ENCODE data around the gene TAS2R39.
"Not testable (repeated sequence)": the region's sequence is repeated elsewhere in the genome, so short reads cannot be mapped to it uniquely, and the experiment has no call there.

TAS2R39 gene

GRCh38 chr7:143183024-143183423 lies at the start of gene TAS2R39:
TAS2R39 (plus strand) TSS chr7:143183419; CDS start chr7:143183419, 0 bp downstream.
- no peak within 1 kb of the TSS for H3K9ac ChIP-seq (ENCODE audit: low read length)
- H3K4me3 ChIP-seq (ENCODE audit: low read length) = no peak within 1 kb of the TSS
- no peaks in the 10 kb centered on the region for H3K9me3 ChIP-seq (ENCODE audit: control insufficient read depth, low read depth, low read length)
- H3K36me3 ChIP-seq (ENCODE audit: control insufficient read depth, low read depth, low read length) = no peaks in the 10 kb centered on the region
- H3K27me3 ChIP-seq (ENCODE audit: control insufficient read depth, insufficient read depth, low read length) = no peaks in the 10 kb centered on the region
- H3K4me1 ChIP-seq (ENCODE audit: control insufficient read depth, low read depth, low read length) = no peaks in the 10 kb centered on the region
- no peak within 1 kb of the TSS for H3K27ac ChIP-seq (ENCODE audit: low read length)

GRCh38 chr7:143147070-143147469 lies 36.1 kb upstream of the TAS2R39 start:
- no peaks in the 10 kb centered on the region for H3K4me1 ChIP-seq (ENCODE audit: control insufficient read depth, low read depth, low read length)
- no peaks in the 10 kb centered on the region for H3K27me3 ChIP-seq (ENCODE audit: control insufficient read depth, insufficient read depth, low read length)
- H3K4me3 ChIP-seq (ENCODE audit: low read length) = no peak overlapping the region
- H3K27ac ChIP-seq (ENCODE audit: low read length) = no peak overlapping the region
- H3K9ac ChIP-seq (ENCODE audit: low read length) = no peak overlapping the region
- H3K9me3 ChIP-seq (ENCODE audit: control insufficient read depth, low read depth, low read length) = no peaks in the 10 kb centered on the region
- H3K36me3 ChIP-seq (ENCODE audit: control insufficient read depth, low read depth, low read length) = no peaks in the 10 kb centered on the region

GRCh38 chr7:143148050-143148449 lies 35.2 kb upstream of the TAS2R39 start:
- Histone ChIP-seq H3K9ac (ENCODE audit: low read length) (no peak overlapping the region), H3K36me3 (ENCODE audit: control insufficient read depth, low read depth, low read length) (no peaks in the 10 kb centered on the region), H3K27ac (ENCODE audit: low read length) (no peak overlapping the region), H3K27me3 (ENCODE audit: control insufficient read depth, insufficient read depth, low read length) (no peaks in the 10 kb centered on the region), H3K4me3 (ENCODE audit: low read length) (no peak overlapping the region), H3K9me3 (ENCODE audit: control insufficient read depth, low read depth, low read length) (no peaks in the 10 kb centered on the region), H3K4me1 (ENCODE audit: control insufficient read depth, low read depth, low read length) (no peaks in the 10 kb centered on the region)

GRCh38 chr7:143148651-143149050 lies 34.6 kb upstream of the TAS2R39 start:
- Histone ChIP-seq H3K27me3 (ENCODE audit: control insufficient read depth, insufficient read depth, low read length) (no peaks in the 10 kb centered on the region), H3K36me3 (ENCODE audit: control insufficient read depth, low read depth, low read length) (no peaks in the 10 kb centered on the region), H3K4me3 (ENCODE audit: low read length) (no peak overlapping the region), H3K9me3 (ENCODE audit: control insufficient read depth, low read depth, low read length) (no peaks in the 10 kb centered on the region), H3K9ac (ENCODE audit: low read length) (no peak overlapping the region), H3K27ac (ENCODE audit: low read length) (no peak overlapping the region), H3K4me1 (ENCODE audit: control insufficient read depth, low read depth, low read length) (no peaks in the 10 kb centered on the region)

GRCh38 chr7:143150696-143151095 lies 32.5 kb upstream of the TAS2R39 start:
- H3K27ac ChIP-seq (ENCODE audit: low read length); H3K4me3 ChIP-seq (ENCODE audit: low read length); H3K27me3 ChIP-seq (ENCODE audit: control insufficient read depth, insufficient read depth, low read length); H3K4me1 ChIP-seq (ENCODE audit: control insufficient read depth, low read depth, low read length); H3K36me3 ChIP-seq (ENCODE audit: control insufficient read depth, low read depth, low read length); H3K9me3 ChIP-seq (ENCODE audit: control insufficient read depth, low read depth, low read length); H3K9ac ChIP-seq (ENCODE audit: low read length): not testable (repeated sequence)

GRCh38 chr7:143158617-143159016 lies 24.6 kb upstream of the TAS2R39 start:
- H3K9ac ChIP-seq (ENCODE audit: low read length); H3K4me3 ChIP-seq (ENCODE audit: low read length); H3K27ac ChIP-seq (ENCODE audit: low read length); H3K27me3 ChIP-seq (ENCODE audit: control insufficient read depth, insufficient read depth, low read length); H3K9me3 ChIP-seq (ENCODE audit: control insufficient read depth, low read depth, low read length); H3K4me1 ChIP-seq (ENCODE audit: control insufficient read depth, low read depth, low read length); H3K36me3 ChIP-seq (ENCODE audit: control insufficient read depth, low read depth, low read length): not testable (repeated sequence)

GRCh38 chr7:143171697-143172096 lies 11.5 kb upstream of the TAS2R39 start:
- Histone ChIP-seq H3K27ac (ENCODE audit: low read length) (no peak overlapping the region), H3K36me3 (ENCODE audit: control insufficient read depth, low read depth, low read length) (no peaks in the 10 kb centered on the region), H3K27me3 (ENCODE audit: control insufficient read depth, insufficient read depth, low read length) (no peaks in the 10 kb centered on the region), H3K4me1 (ENCODE audit: control insufficient read depth, low read depth, low read length) (no peaks in the 10 kb centered on the region), H3K9ac (ENCODE audit: low read length) (no peak overlapping the region), H3K9me3 (ENCODE audit: control insufficient read depth, low read depth, low read length) (no peaks in the 10 kb centered on the region), H3K4me3 (ENCODE audit: low read length) (no peak overlapping the region)

- H3K36me3 ChIP-seq (ENCODE audit: control insufficient read depth, low read depth, low read length) = no peaks in the 10 kb centered on the region
- H3K27ac ChIP-seq (ENCODE audit: low read length) = no peak overlapping the region
- no peaks in the 10 kb centered on the region for H3K4me1 ChIP-seq (ENCODE audit: control insufficient read depth, low read depth, low read length)
- H3K27me3 ChIP-seq (ENCODE audit: control insufficient read depth, insufficient read depth, low read length) = no peaks in the 10 kb centered on the region
- no peak overlapping the region for H3K9ac ChIP-seq (ENCODE audit: low read length)
- H3K4me3 ChIP-seq (ENCODE audit: low read length) = no peak overlapping the region
- H3K9me3 ChIP-seq (ENCODE audit: control insufficient read depth, low read depth, low read length) = no peaks in the 10 kb centered on the region
Measured at GRCh38 chr7:143172354-143172753, 10.9 kb upstream of the TAS2R39 start.

GRCh38 chr7:143176128-143176527 lies 7.1 kb upstream of the TAS2R39 start:
- Histone ChIP-seq H3K9ac (ENCODE audit: low read length) (no peak overlapping the region), H3K27ac (ENCODE audit: low read length) (no peak overlapping the region), H3K4me1 (ENCODE audit: control insufficient read depth, low read depth, low read length) (no peaks in the 10 kb centered on the region), H3K36me3 (ENCODE audit: control insufficient read depth, low read depth, low read length) (no peaks in the 10 kb centered on the region), H3K4me3 (ENCODE audit: low read length) (no peak overlapping the region), H3K27me3 (ENCODE audit: control insufficient read depth, insufficient read depth, low read length) (no peaks in the 10 kb centered on the region), H3K9me3 (ENCODE audit: control insufficient read depth, low read depth, low read length) (no peaks in the 10 kb centered on the region)

GRCh38 chr7:143177374-143178119 lies 5.7 kb upstream of the TAS2R39 start:
- no peak overlapping the region for H3K4me3 ChIP-seq (ENCODE audit: low read length)
- no peaks in the 10 kb centered on the region for H3K36me3 ChIP-seq (ENCODE audit: control insufficient read depth, low read depth, low read length)
- no peaks in the 10 kb centered on the region for H3K4me1 ChIP-seq (ENCODE audit: control insufficient read depth, low read depth, low read length)
- no peaks in the 10 kb centered on the region for H3K27me3 ChIP-seq (ENCODE audit: control insufficient read depth, insufficient read depth, low read length)
- no peak overlapping the region for H3K9ac ChIP-seq (ENCODE audit: low read length)
- no peak overlapping the region for H3K27ac ChIP-seq (ENCODE audit: low read length)
- no peaks in the 10 kb centered on the region for H3K9me3 ChIP-seq (ENCODE audit: control insufficient read depth, low read depth, low read length)

- H3K4me1 ChIP-seq (ENCODE audit: control insufficient read depth, low read depth, low read length); H3K27ac ChIP-seq (ENCODE audit: low read length); H3K9me3 ChIP-seq (ENCODE audit: control insufficient read depth, low read depth, low read length); H3K36me3 ChIP-seq (ENCODE audit: control insufficient read depth, low read depth, low read length); H3K9ac ChIP-seq (ENCODE audit: low read length); H3K27me3 ChIP-seq (ENCODE audit: control insufficient read depth, insufficient read depth, low read length); H3K4me3 ChIP-seq (ENCODE audit: low read length): not testable (repeated sequence)
Measured at GRCh38 chr7:143180771-143181170, 2.4 kb upstream of the TAS2R39 start.

- no peaks in the 10 kb centered on the region for H3K36me3 ChIP-seq (ENCODE audit: control insufficient read depth, low read depth, low read length)
- H3K4me3 ChIP-seq (ENCODE audit: low read length) = no peak overlapping the region
- H3K9ac ChIP-seq (ENCODE audit: low read length) = no peak overlapping the region
Measured at GRCh38 chr7:143181349-143181748, 1.9 kb upstream of the TAS2R39 start.

More at GRCh38 chr7:143181349-143181748, 1.9 kb upstream of the TAS2R39 start:
- H3K9me3 ChIP-seq (ENCODE audit: control insufficient read depth, low read depth, low read length) = no peaks in the 10 kb centered on the region
- no peaks in the 10 kb centered on the region for H3K4me1 ChIP-seq (ENCODE audit: control insufficient read depth, low read depth, low read length)
- H3K27ac ChIP-seq (ENCODE audit: low read length) = no peak overlapping the region
- no peaks in the 10 kb centered on the region for H3K27me3 ChIP-seq (ENCODE audit: control insufficient read depth, insufficient read depth, low read length)

Measured in iPS-18a (cell line).